ENCODE measurements around the gene SEC63.
"Not testable (repeated sequence)": the region's sequence is repeated elsewhere in the genome, so short reads cannot be mapped to it uniquely, and the experiment has no call there.

Gene SEC63

GRCh38 chr6:107916961-107917360, 41.0 kb downstream of the SEC63 start:
- H3K27ac ChIP-seq (ENCODE audit: insufficient read depth in 1 of 2, low read depth in 1 of 2, low read length in 2 of 2, poor library complexity in 1 of 2, severe bottlenecking in 2 of 2); H3K4me3 ChIP-seq (ENCODE audit: control insufficient read depth in 1 of 7, extremely low read depth in 1 of 7, insufficient read depth in 4 of 7, low read depth in 2 of 7, low read length in 6 of 7); DNase-seq; POLR2A ChIA-PET; H3K4me1 ChIP-seq (ENCODE audit: control extremely low read depth in 1 of 4, control insufficient read depth in 4 of 4, insufficient read depth in 4 of 4, low read length in 3 of 4); H3K27me3 ChIP-seq (replicated peaks in 2 of 5; ENCODE audit: control insufficient read depth in 4 of 5, insufficient read depth in 5 of 5, low read length in 4 of 5): not testable (repeated sequence)
- peaks cover 29 to 64% (median 46%) of the 10 kb centered on the region in 4 experiments for H3K36me3 ChIP-seq (ENCODE audit: control insufficient read depth in 4 of 4, insufficient read depth in 4 of 4, low read length in 3 of 4)
- CTCF ChIA-PET, result interaction anchor here (1.4 kb wide), 1 partner anchor 27 kb away, joined by 3 read pairs; no protein-coding TSS in a partner anchor
- 100% methylated on average over 4 of the region's 6 CpGs for WGBS (ENCODE audit: insufficient coverage)
- peaks cover 4 to 21% (median 20%) of the 10 kb centered on the region in 5 experiments for H3K9me3 ChIP-seq (ENCODE audit: control extremely low read depth in 1 of 5, control insufficient read depth in 4 of 5, insufficient read depth in 2 of 5, low read depth in 1 of 5, low read length in 4 of 5)

DNA sequence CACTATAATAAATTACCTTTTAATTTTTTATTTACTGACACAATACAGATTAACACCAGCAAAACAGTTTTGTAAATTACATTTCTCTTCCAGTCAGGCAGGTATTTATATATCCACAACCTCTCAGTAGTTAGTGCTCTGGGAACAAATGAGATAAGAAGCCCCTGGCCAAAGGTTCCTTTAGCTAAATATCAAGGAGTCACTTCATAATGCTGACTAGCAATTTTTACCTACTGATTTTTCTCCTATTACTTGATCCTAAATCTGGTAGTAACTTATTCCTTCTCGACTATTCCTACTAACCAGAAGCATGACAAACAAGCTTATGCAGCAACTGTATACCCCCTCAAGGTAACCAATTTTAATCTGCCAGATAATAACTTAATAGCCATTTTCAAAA, 46.3 kb downstream of the SEC63 start:
- H3K36me3 ChIP-seq (ENCODE audit: control insufficient read depth in 4 of 4, insufficient read depth in 4 of 4, low read length in 3 of 4), result peaks cover 20 to 64% (median 40%) of the 10 kb centered on the region in 4 experiments
- no peak overlapping the region for H3K4me3 ChIP-seq (ENCODE audit: control insufficient read depth in 1 of 7, extremely low read depth in 1 of 7, insufficient read depth in 4 of 7, low read depth in 2 of 7, low read length in 6 of 7)
- WGBS (ENCODE audit: insufficient coverage), result 100% methylated on average over 1 of the region's 1 CpG
- no peak for DNase-seq
- ChIA-PET CTCF (no interaction called here), POLR2A (no interaction called here)
- no peak overlapping the region for H3K27ac ChIP-seq (ENCODE audit: insufficient read depth in 1 of 2, low read depth in 1 of 2, low read length in 2 of 2, poor library complexity in 1 of 2, severe bottlenecking in 2 of 2)
- H3K9me3 ChIP-seq (ENCODE audit: control extremely low read depth in 1 of 5, control insufficient read depth in 4 of 5, insufficient read depth in 2 of 5, low read depth in 1 of 5, low read length in 4 of 5), result peaks cover 0 to 1% (median 0%) of the 10 kb centered on the region in 5 experiments
- no peaks in the 10 kb centered on the region for H3K27me3 ChIP-seq (replicated peaks in 2 of 5; ENCODE audit: control insufficient read depth in 4 of 5, insufficient read depth in 5 of 5, low read length in 4 of 5)
- H3K4me1 ChIP-seq (ENCODE audit: control extremely low read depth in 1 of 4, control insufficient read depth in 4 of 4, insufficient read depth in 4 of 4, low read length in 3 of 4), result no peaks in the 10 kb centered on the region

- peak in 2 of 3 donors; percentile 21 to 41 for DNase-seq
- Histone ChIP-seq H3K4me1 (ENCODE audit: control extremely low read depth in 1 of 4, control insufficient read depth in 4 of 4, insufficient read depth in 4 of 4, low read length in 3 of 4) (peaks cover 0 to 6% (median 0%) of the 10 kb centered on the region in 4 experiments), H3K36me3 (ENCODE audit: control insufficient read depth in 4 of 4, insufficient read depth in 4 of 4, low read length in 3 of 4) (peaks cover 23 to 63% (median 46%) of the 10 kb centered on the region in 4 experiments), H3K4me3 (ENCODE audit: control insufficient read depth in 1 of 7, extremely low read depth in 1 of 7, insufficient read depth in 4 of 7, low read depth in 2 of 7, low read length in 6 of 7) (no peak overlapping the region), H3K27ac (ENCODE audit: insufficient read depth in 1 of 2, low read depth in 1 of 2, low read length in 2 of 2, poor library complexity in 1 of 2, severe bottlenecking in 2 of 2) (no peak overlapping the region), H3K27me3 (replicated peaks in 2 of 5; ENCODE audit: control insufficient read depth in 4 of 5, insufficient read depth in 5 of 5, low read length in 4 of 5) (no peaks in the 10 kb centered on the region), H3K9me3 (ENCODE audit: control extremely low read depth in 1 of 5, control insufficient read depth in 4 of 5, insufficient read depth in 2 of 5, low read depth in 1 of 5, low read length in 4 of 5) (peaks cover 0 to 2% (median 0%) of the 10 kb centered on the region in 5 experiments)
- ChIA-PET POLR2A (no interaction called here), CTCF (interaction anchor here (1.2 kb wide), 1 partner anchor 10 kb away, joined by 3 read pairs; no protein-coding TSS in a partner anchor)
These were observed 63.1 kb downstream of the SEC63 start for GRCh38 chr6:107894809-107895396.

DNA sequence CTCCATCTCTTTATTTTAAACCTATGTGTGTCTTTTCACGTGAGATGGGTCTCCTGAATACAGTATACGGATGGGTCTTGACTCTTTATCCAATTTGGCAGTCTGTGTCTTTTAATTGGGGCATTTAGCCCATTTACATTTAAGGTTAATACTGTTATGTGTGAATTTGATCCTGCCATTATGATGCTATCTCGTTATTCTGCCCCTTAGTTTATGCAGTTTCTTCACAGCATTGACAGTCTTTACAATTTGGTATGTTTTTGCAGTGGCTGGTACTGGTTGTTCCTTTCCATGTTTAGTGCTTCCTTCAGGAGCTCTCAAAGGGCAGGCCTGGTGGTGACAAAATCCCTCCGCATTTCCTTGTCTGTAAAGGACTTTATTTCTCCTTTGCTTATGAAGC, 67.6 kb downstream of the SEC63 start:
- H3K27ac ChIP-seq (ENCODE audit: insufficient read depth in 1 of 2, low read depth in 1 of 2, low read length in 2 of 2, poor library complexity in 1 of 2, severe bottlenecking in 2 of 2); H3K9me3 ChIP-seq (ENCODE audit: control extremely low read depth in 1 of 5, control insufficient read depth in 4 of 5, insufficient read depth in 2 of 5, low read depth in 1 of 5, low read length in 4 of 5); H3K4me1 ChIP-seq (ENCODE audit: control extremely low read depth in 1 of 4, control insufficient read depth in 4 of 4, insufficient read depth in 4 of 4, low read length in 3 of 4); H3K27me3 ChIP-seq (replicated peaks in 2 of 5; ENCODE audit: control insufficient read depth in 4 of 5, insufficient read depth in 5 of 5, low read length in 4 of 5); DNase-seq; H3K4me3 ChIP-seq (ENCODE audit: control insufficient read depth in 1 of 7, extremely low read depth in 1 of 7, insufficient read depth in 4 of 7, low read depth in 2 of 7, low read length in 6 of 7); CTCF ChIA-PET: not testable (repeated sequence)
- WGBS (ENCODE audit: insufficient coverage), result 100% methylated on average over 4 of the region's 4 CpGs
- H3K36me3 ChIP-seq (ENCODE audit: control insufficient read depth in 4 of 4, insufficient read depth in 4 of 4, low read length in 3 of 4), result peaks cover 17 to 40% (median 28%) of the 10 kb centered on the region in 4 experiments
- POLR2A ChIA-PET, result interaction anchor here (0.6 kb wide), 1 partner anchor 59 kb away, joined by 3 read pairs; no protein-coding TSS in a partner anchor

DNA sequence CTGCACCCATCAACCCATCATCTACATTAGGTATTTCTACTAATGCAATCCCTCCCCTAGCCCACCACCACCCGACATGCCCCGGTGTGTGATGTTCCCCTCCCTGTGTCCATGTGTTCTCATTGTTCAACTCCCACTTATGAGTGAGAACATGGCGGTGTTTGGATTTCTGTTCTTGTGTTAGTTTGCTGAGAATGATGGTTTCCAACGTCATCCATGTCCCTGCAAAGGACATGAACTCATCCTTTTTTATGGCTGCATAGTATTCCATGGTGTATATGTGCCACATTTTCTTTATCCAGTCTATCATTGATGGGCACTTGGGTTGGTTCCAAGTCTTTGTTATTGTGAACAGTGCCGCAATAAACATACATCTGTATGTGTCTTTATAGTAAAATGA, 72.1 kb downstream of the SEC63 start:
- DNase-seq; POLR2A ChIA-PET; H3K4me3 ChIP-seq (ENCODE audit: control insufficient read depth in 1 of 7, extremely low read depth in 1 of 7, insufficient read depth in 4 of 7, low read depth in 2 of 7, low read length in 6 of 7); H3K9me3 ChIP-seq (ENCODE audit: control extremely low read depth in 1 of 5, control insufficient read depth in 4 of 5, insufficient read depth in 2 of 5, low read depth in 1 of 5, low read length in 4 of 5); H3K4me1 ChIP-seq (ENCODE audit: control extremely low read depth in 1 of 4, control insufficient read depth in 4 of 4, insufficient read depth in 4 of 4, low read length in 3 of 4); CTCF ChIA-PET; H3K27ac ChIP-seq (ENCODE audit: insufficient read depth in 1 of 2, low read depth in 1 of 2, low read length in 2 of 2, poor library complexity in 1 of 2, severe bottlenecking in 2 of 2); H3K27me3 ChIP-seq (replicated peaks in 2 of 5; ENCODE audit: control insufficient read depth in 4 of 5, insufficient read depth in 5 of 5, low read length in 4 of 5): not testable (repeated sequence)
- peaks cover 3 to 22% (median 12%) of the 10 kb centered on the region in 4 experiments for H3K36me3 ChIP-seq (ENCODE audit: control insufficient read depth in 4 of 4, insufficient read depth in 4 of 4, low read length in 3 of 4)
- WGBS (ENCODE audit: insufficient coverage), result no CpG with 5 or more reads among the region's 5 CpGs

DNA sequence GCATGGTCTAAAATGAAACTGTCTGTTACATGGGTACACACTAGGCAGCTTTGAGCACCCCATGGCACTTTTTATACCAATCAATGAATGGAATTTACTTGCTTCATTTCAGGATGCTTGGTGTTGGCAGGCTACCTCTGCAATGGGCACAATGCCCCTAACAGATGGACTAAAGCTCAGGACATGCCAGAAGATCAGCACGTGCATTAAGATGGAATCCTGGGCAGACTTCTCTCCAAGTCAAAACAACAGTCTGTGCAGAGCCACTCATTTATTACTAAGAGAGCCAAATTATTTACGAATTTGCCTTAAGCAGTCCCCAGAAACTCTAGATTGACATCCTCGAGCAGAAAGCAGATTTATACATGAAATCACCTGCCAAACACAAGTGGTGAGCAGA, 78.1 kb downstream of the SEC63 start:
- Histone ChIP-seq H3K4me1 (ENCODE audit: control extremely low read depth in 1 of 4, control insufficient read depth in 4 of 4, insufficient read depth in 4 of 4, low read length in 3 of 4) (no peaks in the 10 kb centered on the region), H3K27ac (ENCODE audit: insufficient read depth in 1 of 2, low read depth in 1 of 2, low read length in 2 of 2, poor library complexity in 1 of 2, severe bottlenecking in 2 of 2) (no peak overlapping the region), H3K4me3 (ENCODE audit: control insufficient read depth in 1 of 7, extremely low read depth in 1 of 7, insufficient read depth in 4 of 7, low read depth in 2 of 7, low read length in 6 of 7) (no peak overlapping the region), H3K36me3 (ENCODE audit: control insufficient read depth in 4 of 4, insufficient read depth in 4 of 4, low read length in 3 of 4) (peaks cover 19 to 50% (median 35%) of the 10 kb centered on the region in 4 experiments), H3K27me3 (replicated peaks in 2 of 5; ENCODE audit: control insufficient read depth in 4 of 5, insufficient read depth in 5 of 5, low read length in 4 of 5) (no peaks in the 10 kb centered on the region), H3K9me3 (ENCODE audit: control extremely low read depth in 1 of 5, control insufficient read depth in 4 of 5, insufficient read depth in 2 of 5, low read depth in 1 of 5, low read length in 4 of 5) (no peaks in the 10 kb centered on the region)
- no peak for DNase-seq
- WGBS (ENCODE audit: insufficient coverage), result 100% methylated on average over 3 of the region's 3 CpGs
- POLR2A ChIA-PET, result no interaction called here
- CTCF ChIA-PET, result interaction anchor here (1.2 to 1.3 kb wide), 2 partner anchors 9 to 13 kb away, joined by 3 to 4 read pairs; no protein-coding TSS in a partner anchor

DNA sequence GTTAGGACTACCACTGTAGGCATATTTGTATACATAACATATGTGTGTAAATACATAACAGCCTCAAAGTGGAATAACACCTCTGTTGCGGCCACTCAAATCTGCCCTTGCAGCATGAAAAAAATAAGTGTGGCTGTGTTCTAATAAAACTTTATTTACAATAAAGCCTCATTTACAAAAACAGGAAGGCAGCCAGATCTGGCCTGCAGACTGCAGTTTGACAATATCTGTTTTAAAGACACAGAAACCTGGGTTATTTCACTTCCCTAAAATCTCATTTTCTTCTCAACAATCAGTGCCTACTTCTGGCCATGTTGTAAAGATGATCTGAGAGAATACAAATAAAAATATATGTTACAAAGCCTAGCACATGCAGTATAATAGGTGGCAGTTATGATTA, 80.0 kb downstream of the SEC63 start:
- ChIA-PET CTCF (no interaction called here), POLR2A (no interaction called here)
- Histone ChIP-seq H3K36me3 (ENCODE audit: control insufficient read depth in 4 of 4, insufficient read depth in 4 of 4, low read length in 3 of 4) (peaks cover 18 to 56% (median 35%) of the 10 kb centered on the region in 4 experiments), H3K9me3 (ENCODE audit: control extremely low read depth in 1 of 5, control insufficient read depth in 4 of 5, insufficient read depth in 2 of 5, low read depth in 1 of 5, low read length in 4 of 5) (no peaks in the 10 kb centered on the region), H3K27ac (ENCODE audit: insufficient read depth in 1 of 2, low read depth in 1 of 2, low read length in 2 of 2, poor library complexity in 1 of 2, severe bottlenecking in 2 of 2) (no peak overlapping the region), H3K4me3 (ENCODE audit: control insufficient read depth in 1 of 7, extremely low read depth in 1 of 7, insufficient read depth in 4 of 7, low read depth in 2 of 7, low read length in 6 of 7) (no peak overlapping the region), H3K27me3 (replicated peaks in 2 of 5; ENCODE audit: control insufficient read depth in 4 of 5, insufficient read depth in 5 of 5, low read length in 4 of 5) (no peaks in the 10 kb centered on the region), H3K4me1 (ENCODE audit: control extremely low read depth in 1 of 4, control insufficient read depth in 4 of 4, insufficient read depth in 4 of 4, low read length in 3 of 4) (no peaks in the 10 kb centered on the region)
- peak in 2 of 3 donors; percentile 18 to 37 for DNase-seq
- WGBS (ENCODE audit: insufficient coverage), result no CpG with 5 or more reads among the region's 1 CpG
